K562 (cell line): ENCODE measurements around the gene REEP2. TPM values are rescaled to one million over a fixed set of nuclear protein-coding genes. Genes with fewer than 3 reads are reported as not detected.

ENCODE experiments used
- BRF1 ChIP-seq: IDR thresholded peaks from 3 replicates; pipeline ENCODE4 v1.6.1; 2011; ENCODE audit warnings: borderline replicate concordance, mild to moderate bottlenecking; ENCODE audit not compliant: insufficient read length; ENCODE audit errors: extremely low read depth
- CBX8 ChIP-seq: fragments of 200-600 bp; sonication (generic); IDR thresholded peaks from 2 replicates; pipeline ENCODE4 v1.6.1; 2012; ENCODE audit warnings: borderline replicate concordance, mixed run types, low read depth, mild to moderate bottlenecking, moderate library complexity, mixed read lengths, low read length, control low read depth, inconsistent platforms; ENCODE audit not compliant: poor library complexity, severe bottlenecking; ENCODE audit errors: extremely low read depth
- JUND ChIP-seq, 2 experiments: IDR thresholded peaks; 2 replicates in 1 of 2; 3 replicates in 1 of 2; pipeline ENCODE4 v1.6.1; 2011; ENCODE audit warnings: borderline replicate concordance in 2 of 2, low read depth in 2 of 2, low read length in 2 of 2, improper control_type of control experiment in 1 of 2, missing biosample characterization in 1 of 2, missing genetic modification characterization in 1 of 2, missing genetic modification reagents in 1 of 2
- NFIC ChIP-seq: fragments of 450-650 bp; IDR thresholded peaks from 2 replicates; pipeline ENCODE4 v1.6.1; 2017; ENCODE audit warnings: mild to moderate bottlenecking, inconsistent platforms
- RFX5 ChIP-seq: IDR thresholded peaks from 2 replicates; pipeline ENCODE4 v1.6.1; 2011; ENCODE audit warnings: low read depth, mild to moderate bottlenecking, improper control_type of control experiment, low read length
- ZBTB1 ChIP-seq: sonication (generic); formaldehyde crosslinking; IDR thresholded peaks from 2 replicates; pipeline ENCODE4 v1.8.1; 2023; ENCODE audit warnings: missing genetic modification reagents, low read depth, mild to moderate bottlenecking, borderline replicate concordance
- ZFP36 ChIP-seq: fragments of 150-350 bp; IDR thresholded peaks from 2 replicates; pipeline ENCODE4 v1.6.1; 2018; ENCODE audit warnings: low read length, low read depth; ENCODE audit not compliant: partially characterized antibody
- ZNF174 ChIP-seq: fragments of 250-450 bp; sonication (Bioruptor Pico); IDR thresholded peaks from 2 replicates; pipeline ENCODE4 v1.4.0; 2020; ENCODE audit warnings: mild to moderate bottlenecking
- ZNF780A ChIP-seq: fragments of 250-450 bp; sonication (Bioruptor Pico); IDR thresholded peaks from 2 replicates; pipeline ENCODE4 v1.5.0; 2021; ENCODE audit warnings: mild to moderate bottlenecking
- polyA plus RNA-seq, 8 experiments: library from polyadenylated mRNA; depleted of rRNA in 4 of 8; stranded (reverse) in 5 of 8; unstranded in 3 of 8; fragments of >200 nt; fragmentation: Nextera tagmentation in 2 of 8; fragmentation: Illumina TruSeq in 1 of 8; extraction: Ambion mirVana in 2 of 8; extraction: Trizol in 1 of 8; gene quantifications; 2 replicates each; pipeline versions ENCODE4 v1.2.1 to v1.2.3, GENCODE V29; 2011 to 2014; ENCODE audit warnings: inconsistent platforms in 1 of 8, missing spikeins in 1 of 8
- total RNA-seq, 7 experiments: library from RNA; depleted of rRNA in 6 of 7; stranded (reverse); fragments of >200 nt in 6 of 7; fragmentation: Illumina TruSeq in 2 of 7; extraction: Trizol in 2 of 7; gene quantifications; 2 replicates each; pipeline versions ENCODE4 v1.2.1 to v1.2.3, GENCODE V29; 2011 to 2021; ENCODE audit warnings: low replicate concordance in 1 of 7
- TF ChIP-seq, protein P1 (sequence below): fragments of 450-650 bp; IDR thresholded peaks from 2 replicates; pipeline ENCODE4 v1.6.1; 2016; ENCODE audit warnings: mild to moderate bottlenecking, moderate library complexity
- TF ChIP-seq, protein P2 (sequence below): sonication (generic); formaldehyde crosslinking; IDR thresholded peaks from 2 replicates; pipeline ENCODE4 v1.8.1; 2023; ENCODE audit warnings: missing genetic modification reagents, mild to moderate bottlenecking, borderline replicate concordance

The REEP2 gene
- total and polyA plus RNA-seq, 9 of the 15 experiments (the other 6 are each of a cell fraction or from before 2014, with no cell fraction given): 0.03 to 1.1 (median 0.12) TPM; not detected in 1

DNA sequence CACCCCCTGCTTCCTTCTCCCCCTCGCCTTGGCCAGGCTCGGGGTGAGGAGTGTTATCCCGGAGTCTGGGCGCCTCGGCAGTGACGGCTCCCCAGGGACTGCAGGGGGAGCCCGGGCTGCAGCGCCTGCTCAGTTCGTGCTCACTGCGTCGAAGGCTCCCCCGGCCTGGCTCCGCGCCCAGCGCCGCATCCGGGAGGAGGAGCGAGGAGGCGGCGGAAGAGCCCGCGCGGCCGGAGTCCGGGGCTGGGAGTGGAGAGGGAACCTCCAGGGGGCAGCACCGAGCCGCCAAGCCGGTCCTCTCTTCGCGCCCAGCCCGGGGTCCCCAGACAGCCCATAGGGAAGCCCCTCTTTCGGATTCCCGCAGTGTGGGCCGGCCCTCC is 25.1 kb downstream of the REEP2 start (continued):
- TF ChIP-seq, protein P1, sequence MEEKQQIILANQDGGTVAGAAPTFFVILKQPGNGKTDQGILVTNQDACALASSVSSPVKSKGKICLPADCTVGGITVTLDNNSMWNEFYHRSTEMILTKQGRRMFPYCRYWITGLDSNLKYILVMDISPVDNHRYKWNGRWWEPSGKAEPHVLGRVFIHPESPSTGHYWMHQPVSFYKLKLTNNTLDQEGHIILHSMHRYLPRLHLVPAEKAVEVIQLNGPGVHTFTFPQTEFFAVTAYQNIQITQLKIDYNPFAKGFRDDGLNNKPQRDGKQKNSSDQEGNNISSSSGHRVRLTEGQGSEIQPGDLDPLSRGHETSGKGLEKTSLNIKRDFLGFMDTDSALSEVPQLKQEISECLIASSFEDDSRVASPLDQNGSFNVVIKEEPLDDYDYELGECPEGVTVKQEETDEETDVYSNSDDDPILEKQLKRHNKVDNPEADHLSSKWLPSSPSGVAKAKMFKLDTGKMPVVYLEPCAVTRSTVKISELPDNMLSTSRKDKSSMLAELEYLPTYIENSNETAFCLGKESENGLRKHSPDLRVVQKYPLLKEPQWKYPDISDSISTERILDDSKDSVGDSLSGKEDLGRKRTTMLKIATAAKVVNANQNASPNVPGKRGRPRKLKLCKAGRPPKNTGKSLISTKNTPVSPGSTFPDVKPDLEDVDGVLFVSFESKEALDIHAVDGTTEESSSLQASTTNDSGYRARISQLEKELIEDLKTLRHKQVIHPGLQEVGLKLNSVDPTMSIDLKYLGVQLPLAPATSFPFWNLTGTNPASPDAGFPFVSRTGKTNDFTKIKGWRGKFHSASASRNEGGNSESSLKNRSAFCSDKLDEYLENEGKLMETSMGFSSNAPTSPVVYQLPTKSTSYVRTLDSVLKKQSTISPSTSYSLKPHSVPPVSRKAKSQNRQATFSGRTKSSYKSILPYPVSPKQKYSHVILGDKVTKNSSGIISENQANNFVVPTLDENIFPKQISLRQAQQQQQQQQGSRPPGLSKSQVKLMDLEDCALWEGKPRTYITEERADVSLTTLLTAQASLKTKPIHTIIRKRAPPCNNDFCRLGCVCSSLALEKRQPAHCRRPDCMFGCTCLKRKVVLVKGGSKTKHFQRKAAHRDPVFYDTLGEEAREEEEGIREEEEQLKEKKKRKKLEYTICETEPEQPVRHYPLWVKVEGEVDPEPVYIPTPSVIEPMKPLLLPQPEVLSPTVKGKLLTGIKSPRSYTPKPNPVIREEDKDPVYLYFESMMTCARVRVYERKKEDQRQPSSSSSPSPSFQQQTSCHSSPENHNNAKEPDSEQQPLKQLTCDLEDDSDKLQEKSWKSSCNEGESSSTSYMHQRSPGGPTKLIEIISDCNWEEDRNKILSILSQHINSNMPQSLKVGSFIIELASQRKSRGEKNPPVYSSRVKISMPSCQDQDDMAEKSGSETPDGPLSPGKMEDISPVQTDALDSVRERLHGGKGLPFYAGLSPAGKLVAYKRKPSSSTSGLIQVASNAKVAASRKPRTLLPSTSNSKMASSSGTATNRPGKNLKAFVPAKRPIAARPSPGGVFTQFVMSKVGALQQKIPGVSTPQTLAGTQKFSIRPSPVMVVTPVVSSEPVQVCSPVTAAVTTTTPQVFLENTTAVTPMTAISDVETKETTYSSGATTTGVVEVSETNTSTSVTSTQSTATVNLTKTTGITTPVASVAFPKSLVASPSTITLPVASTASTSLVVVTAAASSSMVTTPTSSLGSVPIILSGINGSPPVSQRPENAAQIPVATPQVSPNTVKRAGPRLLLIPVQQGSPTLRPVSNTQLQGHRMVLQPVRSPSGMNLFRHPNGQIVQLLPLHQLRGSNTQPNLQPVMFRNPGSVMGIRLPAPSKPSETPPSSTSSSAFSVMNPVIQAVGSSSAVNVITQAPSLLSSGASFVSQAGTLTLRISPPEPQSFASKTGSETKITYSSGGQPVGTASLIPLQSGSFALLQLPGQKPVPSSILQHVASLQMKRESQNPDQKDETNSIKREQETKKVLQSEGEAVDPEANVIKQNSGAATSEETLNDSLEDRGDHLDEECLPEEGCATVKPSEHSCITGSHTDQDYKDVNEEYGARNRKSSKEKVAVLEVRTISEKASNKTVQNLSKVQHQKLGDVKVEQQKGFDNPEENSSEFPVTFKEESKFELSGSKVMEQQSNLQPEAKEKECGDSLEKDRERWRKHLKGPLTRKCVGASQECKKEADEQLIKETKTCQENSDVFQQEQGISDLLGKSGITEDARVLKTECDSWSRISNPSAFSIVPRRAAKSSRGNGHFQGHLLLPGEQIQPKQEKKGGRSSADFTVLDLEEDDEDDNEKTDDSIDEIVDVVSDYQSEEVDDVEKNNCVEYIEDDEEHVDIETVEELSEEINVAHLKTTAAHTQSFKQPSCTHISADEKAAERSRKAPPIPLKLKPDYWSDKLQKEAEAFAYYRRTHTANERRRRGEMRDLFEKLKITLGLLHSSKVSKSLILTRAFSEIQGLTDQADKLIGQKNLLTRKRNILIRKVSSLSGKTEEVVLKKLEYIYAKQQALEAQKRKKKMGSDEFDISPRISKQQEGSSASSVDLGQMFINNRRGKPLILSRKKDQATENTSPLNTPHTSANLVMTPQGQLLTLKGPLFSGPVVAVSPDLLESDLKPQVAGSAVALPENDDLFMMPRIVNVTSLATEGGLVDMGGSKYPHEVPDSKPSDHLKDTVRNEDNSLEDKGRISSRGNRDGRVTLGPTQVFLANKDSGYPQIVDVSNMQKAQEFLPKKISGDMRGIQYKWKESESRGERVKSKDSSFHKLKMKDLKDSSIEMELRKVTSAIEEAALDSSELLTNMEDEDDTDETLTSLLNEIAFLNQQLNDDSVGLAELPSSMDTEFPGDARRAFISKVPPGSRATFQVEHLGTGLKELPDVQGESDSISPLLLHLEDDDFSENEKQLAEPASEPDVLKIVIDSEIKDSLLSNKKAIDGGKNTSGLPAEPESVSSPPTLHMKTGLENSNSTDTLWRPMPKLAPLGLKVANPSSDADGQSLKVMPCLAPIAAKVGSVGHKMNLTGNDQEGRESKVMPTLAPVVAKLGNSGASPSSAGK: peak; percentile 85
- peak; percentile 55; the same call in 1 of the 2 replicates for TF ChIP-seq ZBTB1 (CRISPR knock-in tag)
- TF ChIP-seq, protein P2, sequence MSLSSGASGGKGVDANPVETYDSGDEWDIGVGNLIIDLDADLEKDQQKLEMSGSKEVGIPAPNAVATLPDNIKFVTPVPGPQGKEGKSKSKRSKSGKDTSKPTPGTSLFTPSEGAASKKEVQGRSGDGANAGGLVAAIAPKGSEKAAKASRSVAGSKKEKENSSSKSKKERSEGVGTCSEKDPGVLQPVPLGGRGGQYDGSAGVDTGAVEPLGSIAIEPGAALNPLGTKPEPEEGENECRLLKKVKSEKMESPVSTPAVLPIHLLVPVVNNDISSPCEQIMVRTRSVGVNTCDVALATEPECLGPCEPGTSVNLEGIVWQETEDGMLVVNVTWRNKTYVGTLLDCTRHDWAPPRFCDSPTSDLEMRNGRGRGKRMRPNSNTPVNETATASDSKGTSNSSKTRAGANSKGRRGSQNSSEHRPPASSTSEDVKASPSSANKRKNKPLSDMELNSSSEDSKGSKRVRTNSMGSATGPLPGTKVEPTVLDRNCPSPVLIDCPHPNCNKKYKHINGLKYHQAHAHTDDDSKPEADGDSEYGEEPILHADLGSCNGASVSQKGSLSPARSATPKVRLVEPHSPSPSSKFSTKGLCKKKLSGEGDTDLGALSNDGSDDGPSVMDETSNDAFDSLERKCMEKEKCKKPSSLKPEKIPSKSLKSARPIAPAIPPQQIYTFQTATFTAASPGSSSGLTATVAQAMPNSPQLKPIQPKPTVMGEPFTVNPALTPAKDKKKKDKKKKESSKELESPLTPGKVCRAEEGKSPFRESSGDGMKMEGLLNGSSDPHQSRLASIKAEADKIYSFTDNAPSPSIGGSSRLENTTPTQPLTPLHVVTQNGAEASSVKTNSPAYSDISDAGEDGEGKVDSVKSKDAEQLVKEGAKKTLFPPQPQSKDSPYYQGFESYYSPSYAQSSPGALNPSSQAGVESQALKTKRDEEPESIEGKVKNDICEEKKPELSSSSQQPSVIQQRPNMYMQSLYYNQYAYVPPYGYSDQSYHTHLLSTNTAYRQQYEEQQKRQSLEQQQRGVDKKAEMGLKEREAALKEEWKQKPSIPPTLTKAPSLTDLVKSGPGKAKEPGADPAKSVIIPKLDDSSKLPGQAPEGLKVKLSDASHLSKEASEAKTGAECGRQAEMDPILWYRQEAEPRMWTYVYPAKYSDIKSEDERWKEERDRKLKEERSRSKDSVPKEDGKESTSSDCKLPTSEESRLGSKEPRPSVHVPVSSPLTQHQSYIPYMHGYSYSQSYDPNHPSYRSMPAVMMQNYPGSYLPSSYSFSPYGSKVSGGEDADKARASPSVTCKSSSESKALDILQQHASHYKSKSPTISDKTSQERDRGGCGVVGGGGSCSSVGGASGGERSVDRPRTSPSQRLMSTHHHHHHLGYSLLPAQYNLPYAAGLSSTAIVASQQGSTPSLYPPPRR (CRISPR knock-in tag): no peak
- no peak for TF ChIP-seq CBX8
- no peak for TF ChIP-seq BRF1
- peak; percentile 99 for TF ChIP-seq NFIC
- no peak for TF ChIP-seq RFX5
- no peak for TF ChIP-seq ZNF780A (CRISPR knock-in tag)
- TF ChIP-seq ZNF174 (CRISPR knock-in tag): no peak
- no peak; the same call in 1 of the 2 replicates for TF ChIP-seq JUND (IDR thresholded peaks at IDR 0.05; ENCODE audit: borderline replicate concordance, low read depth, low read length)
- 0 out of 3 replicates have a peak, but pooled peaks have one; percentile 5 for TF ChIP-seq JUND (tag; IDR thresholded peaks at IDR 0.05; ENCODE audit: borderline replicate concordance, low read depth, low read length)
- no peak for TF ChIP-seq ZFP36
